Pulmonary artery endothelial cell (primary cell): ENCODE measurements around the gene KRT4. TPM values are rescaled to one million over a fixed set of nuclear protein-coding genes. Genes with fewer than 3 reads are reported as not detected.
A peak's percentile ranks its signal among the peaks of the same experiment; 100 is the strongest.
"Not testable (repeated sequence)": the region's sequence is repeated elsewhere in the genome, so short reads cannot be mapped to it uniquely, and the experiment has no call there.

Experiments
- DNase-seq: peaks from one replicate; pipeline ENCODE4 v3.0.0-alpha.2; 2011; ENCODE audit warnings: low read depth, low spot score
- total RNA-seq: library from RNA; depleted of rRNA; stranded (reverse); fragments of >200 nt; gene quantifications from 2 replicates; pipeline ENCODE4 v1.2.3, GENCODE V29; 2014

The KRT4 gene
- total RNA-seq = not detected in 2 replicates

DNA sequence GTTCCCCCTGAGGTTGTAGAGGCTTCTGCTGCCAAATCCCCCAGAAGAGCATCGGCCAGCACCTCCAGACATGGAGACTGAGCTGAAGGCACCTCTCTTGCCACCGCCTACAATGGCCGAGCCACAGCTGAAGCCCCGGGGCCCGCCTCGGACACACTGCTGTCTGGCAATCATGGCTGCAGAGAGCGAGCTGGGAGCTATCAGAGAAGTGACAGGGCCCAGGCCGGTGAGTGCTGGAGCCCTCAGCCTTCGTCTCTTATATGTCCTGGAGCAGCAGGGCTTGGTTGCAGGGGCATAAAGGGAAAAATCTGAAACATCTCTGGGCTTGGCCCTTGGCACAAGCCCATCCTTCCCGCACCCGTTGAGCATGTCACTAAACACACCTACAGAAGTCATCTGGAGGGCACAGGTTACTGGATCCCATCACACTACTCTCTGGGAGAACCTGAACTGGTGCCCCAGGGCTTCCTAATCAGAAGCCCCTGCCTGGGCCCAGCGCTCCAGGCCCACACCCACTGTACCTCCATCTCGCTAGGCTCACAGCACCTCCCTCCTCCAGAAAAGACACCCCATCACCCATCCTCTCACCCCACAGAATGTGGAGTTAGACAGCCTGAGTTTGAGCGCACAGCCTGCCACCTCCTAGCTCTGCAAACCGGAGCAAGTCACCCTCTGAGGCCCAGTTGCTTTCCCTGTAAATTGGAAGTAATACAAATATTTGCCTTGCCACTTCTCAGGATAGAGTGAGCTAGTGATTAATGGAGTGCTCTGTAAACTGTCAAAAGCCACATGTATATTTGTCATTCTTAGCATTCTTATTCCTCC is at the start of gene KRT4:
TSS of gene KRT4 (minus strand) at position 232 of the 825 bp plus-strand sequence. CDS start at position 174, 58 bp downstream.
- DNase-seq = no peak

DNA sequence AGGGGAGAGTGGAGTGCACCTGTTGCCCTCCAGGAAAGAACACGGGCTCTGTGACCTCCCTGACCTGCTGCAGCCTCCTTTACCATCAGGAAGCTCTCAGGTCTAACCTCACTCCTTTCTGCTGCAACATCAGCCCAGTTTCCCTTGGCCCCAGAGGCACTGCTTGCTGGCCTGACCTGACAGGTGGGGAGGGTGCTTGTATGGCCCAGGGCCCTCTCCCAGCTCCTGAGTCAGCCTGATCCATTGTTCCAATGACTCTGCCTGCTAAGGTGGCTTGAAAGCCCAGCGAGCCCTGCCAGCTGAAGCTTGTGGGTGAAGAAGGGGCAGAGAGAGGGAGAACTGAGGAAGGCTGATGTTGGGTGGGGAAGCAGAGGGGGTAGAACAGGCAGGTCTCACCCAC is 48.1 kb upstream of the KRT4 start:
- no peak for DNase-seq

DNA sequence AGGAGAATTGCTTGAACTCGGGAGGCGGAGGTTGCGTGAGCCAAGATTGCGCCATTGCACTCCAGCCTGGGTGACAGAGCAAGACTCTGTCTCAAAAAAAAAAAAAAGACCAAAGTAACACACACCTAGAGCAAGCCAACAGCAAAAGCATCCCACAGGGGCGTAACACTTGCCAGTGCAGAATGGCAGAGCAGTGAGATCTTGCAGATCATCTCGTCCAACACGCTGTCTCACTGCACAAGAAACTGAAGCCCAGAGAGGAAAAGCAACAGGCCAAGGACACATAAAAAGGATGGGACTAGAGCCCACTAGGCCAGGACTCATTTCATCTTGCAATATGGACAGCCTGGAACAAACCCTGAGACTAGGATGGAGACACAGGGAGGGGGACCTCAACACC is 47.6 kb upstream of the KRT4 start:
- DNase-seq = no peak

DNA sequence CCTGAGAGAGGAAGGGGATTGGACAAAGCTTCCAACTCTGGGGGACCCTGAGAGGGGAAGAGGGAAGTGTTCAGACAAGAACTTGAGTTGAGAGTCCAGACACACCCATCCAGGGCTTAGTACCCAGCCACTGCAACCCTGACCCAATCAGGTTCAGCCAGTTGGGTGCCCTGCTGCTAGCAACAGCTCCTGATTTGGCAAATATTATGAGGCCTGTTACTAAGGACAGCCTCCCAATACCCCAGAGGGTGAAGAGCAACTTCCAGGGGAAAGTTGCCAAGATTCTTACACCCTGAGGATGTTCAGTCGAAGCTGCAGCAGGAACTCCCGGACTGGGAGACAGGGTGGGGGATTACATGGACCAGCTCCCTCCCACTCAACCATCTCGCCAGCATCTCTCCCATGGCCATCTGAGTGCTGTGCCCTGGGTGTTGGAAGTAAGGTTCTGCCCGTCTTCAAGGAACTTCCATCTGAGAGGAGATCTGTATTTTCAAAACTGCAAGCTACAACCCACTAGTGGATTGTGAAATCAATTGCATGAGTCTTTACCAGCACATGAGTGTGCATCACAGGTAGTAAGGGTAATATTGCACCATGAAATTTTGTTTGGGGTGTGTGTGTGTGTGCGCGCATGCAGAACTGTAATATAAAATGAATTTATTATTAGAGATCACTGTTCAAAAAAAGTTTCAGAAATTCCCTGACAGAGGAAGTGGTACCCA is 46.3 kb upstream of the KRT4 start:
- no peak for DNase-seq

DNA sequence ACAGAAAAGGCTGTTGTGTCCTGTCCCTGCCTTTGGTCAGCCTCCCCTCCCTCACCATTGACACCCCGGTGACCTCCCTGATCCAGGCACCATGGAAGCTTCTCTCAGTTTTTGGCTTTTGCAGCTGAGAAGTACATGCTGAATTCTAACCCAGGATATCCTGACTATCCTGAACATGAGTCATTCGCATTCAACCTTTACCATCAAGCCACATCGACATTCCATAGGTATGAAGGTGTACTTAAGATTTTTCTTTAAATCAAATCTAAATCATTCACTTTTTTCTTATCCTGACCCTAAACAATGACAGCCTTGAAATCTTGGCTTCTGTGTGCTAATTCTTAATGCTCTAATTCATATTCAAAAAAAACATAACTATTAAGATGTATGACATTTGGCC is 43.6 kb upstream of the KRT4 start:
- no peak for DNase-seq

DNA sequence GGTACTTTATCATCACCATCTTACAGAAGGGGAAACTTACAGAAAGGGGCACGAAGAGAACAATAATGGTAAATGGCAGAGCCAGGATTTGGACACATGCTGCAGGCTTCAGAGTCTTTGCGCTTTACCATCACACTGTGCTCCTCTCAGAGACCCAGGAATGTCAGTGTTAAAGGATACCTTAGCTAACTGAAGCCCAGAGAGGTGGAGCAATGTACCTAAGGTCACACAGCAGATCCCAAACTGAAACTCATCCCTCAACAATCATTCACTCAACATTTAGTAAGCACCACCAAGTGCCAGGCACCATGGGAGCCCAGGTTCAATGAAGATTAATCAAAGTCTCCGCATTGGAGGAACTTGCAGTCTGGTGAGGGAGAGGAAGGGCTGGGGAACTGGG is 42.9 kb upstream of the KRT4 start:
- DNase-seq = no peak

DNA sequence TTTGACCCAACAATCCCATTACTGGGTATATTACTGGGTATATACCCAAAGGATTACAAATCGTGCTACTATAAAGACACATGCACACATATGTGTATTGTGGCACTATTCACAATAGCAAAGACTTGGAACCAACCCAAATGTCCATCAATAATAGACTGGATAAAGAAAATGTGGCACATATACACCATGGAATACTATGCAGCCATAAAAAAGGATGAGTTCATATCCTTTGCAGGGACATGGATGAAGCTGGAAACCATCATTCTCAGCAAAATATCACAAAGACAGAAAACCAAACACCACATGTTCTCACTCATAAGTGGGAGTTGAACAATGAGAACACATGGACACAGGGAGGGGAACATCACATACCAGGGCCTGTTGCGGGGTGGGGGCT is 42.2 kb upstream of the KRT4 start:
- DNase-seq = not testable (repeated sequence)

DNA sequence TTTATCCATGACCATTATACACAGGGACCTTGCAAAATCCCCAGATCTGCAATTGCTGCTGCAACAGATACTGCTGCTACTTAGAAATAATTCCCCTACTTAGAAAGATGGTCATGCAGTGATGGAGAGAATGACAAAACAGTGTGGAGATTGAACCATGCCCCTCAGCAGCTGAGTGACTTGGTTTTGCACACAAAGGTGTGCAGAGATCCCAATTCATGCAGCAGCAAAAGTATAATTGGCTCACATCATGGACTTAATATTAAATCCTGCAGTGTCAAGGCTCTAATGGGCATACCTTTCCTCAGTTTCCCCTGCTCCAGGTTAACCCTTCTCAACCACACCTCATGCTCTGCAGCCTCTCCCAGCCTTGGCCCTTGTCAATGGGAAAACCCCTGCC is 37.9 kb upstream of the KRT4 start:
- DNase-seq = no peak

DNA sequence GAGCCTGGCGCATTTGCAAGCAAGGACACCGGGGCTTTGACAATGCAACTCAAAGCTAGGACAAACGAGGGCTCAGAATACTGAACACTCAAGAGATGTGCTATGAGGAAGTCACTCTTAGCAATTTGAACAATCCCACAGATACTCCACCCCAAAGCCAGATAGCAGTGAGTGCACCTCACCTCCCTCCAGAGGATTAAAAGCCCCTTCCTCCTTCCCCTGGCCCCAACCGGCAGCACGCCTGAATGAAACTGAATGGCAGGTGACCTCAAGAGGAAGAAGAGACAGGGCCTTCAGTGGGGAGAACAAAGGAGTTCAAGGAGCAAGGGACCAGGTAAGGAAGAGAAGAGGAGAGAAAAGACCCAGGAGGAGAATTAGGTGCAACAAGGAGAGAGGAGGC is 36.8 kb upstream of the KRT4 start:
- no peak for DNase-seq

DNA sequence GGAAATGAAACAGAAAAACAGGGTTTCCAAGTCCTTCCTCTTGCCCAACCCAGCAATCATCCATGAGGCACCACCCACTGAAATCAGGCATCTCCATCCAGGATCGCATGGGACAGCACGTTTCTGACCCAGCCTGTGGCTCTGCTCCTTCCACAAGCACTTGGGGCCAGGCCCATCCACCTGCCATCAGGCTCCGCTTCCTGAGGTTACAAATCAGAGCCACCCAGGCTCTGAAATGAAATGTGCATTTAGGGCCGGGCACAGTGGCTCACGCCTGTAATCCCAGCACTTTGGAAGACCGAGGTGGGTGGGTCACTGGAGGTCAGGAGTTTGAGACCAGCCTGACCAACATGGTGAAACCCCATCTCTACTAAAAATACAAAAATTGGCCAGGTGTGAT is 35.6 kb upstream of the KRT4 start:
- no peak for DNase-seq

DNA sequence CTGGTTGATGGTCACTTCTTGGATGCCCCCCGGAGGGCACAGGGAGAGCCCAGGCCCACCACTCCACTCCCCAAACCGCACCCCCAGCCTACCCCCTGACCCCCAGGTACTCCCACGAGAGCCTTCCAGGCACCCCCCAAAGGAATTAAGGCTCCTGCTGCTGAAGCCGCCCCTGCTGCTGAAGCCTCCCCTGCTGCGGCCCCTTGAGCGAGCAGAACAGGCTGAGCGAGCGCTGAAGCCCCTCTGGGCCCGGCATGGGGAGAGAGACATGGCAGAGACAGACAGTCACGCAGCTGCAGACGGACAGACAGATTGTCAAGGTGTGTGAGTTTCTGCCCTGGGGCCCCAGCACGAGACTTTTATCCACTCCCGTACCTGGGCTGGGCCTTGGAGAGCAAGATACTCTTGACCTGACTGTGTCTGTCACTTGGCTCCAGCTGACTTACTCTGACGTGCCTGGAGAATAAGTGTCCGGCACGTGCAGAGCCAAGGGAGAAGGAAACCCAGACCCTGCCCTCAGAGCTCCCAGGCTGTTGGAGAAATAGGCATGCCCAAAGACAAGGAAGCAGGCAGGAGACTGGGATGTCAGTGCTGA is 34.8 kb upstream of the KRT4 start, which contains the start of gene KRT78:
TSS of gene KRT78 (minus strand) at position 334 of the 595 bp plus-strand sequence. CDS start at position 270, 64 bp downstream.
- DNase-seq = no peak

DNA sequence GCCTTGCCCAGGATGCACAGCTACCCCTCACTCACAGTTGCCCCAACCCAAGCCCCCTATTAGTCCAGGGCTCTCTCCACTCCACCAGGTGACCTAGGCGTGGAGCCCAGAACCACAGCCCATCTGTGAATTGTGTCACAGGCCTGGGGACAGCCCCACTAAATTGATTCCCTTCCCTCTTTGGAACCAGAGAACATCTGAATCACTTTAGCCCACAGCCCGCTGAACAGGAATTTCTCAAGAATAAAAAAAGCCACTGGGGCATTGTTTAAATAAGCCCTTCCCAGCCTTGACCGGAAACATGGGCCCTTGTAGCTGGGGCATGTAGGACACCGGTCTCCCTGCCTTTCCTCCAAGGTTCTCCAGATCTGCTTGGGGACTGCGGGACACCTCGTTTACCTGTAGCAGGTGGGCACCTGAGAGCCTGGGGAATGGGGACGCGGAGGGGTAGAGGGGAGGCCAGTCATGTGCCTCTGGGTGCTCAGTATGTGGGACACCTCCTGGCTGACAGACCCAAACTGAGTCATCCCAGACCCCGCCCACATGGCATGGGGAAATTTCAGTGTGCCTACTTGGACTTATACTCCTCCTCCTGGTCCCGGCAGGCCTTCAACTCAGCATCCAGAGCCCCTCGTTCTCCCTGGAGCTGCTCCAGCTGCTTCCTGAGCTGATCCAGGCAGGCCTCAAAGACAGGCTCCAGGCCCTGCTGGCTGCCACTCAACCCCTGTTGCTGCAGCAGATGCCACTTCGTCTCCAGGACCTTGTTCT is 33.6 kb upstream of the KRT4 start:
- no peak for DNase-seq

DNA sequence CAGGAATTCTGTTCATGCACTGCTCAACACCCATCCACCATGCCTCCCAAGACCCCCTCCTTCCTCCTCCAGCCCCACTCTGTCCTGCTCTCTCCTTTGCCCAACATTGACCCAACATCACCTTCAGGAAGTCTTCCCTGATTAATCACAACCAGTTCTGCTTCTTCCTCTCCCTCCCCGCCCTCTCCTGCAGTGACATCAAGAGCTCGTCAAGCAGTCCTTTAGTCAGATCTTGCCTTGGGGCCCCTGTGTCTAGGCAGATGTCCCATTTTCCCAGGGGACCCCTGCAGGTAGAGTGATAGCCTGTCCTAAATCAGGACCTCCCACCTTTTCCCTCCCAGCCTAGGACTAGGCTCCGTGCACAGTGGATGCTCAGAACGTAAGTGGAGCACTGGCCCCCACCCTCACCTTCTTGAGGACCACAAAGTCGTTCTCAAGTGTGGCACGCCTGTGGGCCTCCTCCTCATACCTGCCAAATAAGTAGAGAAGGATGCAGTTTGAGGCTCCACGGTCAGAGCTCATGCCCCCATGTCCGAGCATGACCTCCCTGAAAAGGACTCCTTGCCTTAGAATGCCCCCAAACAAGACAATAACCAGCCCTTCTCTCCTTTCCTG is 32.5 kb upstream of the KRT4 start:
- DNase-seq = no peak

DNA sequence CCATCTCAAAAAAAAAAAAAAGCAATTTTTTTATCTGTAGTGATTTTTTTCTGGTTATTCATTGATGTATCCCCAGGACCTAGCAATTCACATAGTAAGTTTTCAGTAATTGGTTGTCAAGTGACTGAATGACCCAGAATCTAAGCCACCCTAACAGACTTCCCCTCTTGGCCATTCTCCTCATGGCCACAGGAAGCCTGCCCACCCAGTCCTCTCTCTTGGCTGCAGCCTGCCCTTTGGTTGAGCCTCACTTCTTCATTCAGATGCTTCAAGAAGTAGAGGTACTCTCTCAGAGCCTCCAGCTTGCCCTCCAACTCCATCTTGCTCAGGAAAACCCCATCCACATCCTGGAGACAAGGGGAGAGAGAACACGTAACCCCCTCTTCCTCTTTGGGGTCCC is 32.0 kb upstream of the KRT4 start:
- no peak for DNase-seq

DNA sequence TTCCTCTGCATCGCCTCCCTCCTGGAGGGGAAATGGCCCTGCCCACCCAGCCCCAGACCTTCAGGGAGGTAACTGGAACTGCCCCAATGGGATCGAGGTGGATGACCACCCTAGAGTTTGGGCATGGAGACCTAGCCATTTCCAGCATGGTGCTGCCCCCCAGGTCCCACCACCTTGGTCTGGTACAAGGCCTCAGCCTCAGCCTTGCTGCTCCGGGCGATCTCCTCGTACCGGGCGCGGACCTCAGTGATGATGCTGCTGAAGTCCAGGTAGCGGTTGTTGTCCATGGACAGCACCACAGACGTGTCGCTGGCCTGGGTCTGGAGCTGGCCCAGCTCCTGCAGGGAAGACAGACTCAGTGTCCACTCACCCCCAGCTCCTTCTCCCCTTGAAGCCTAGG is 30.5 kb upstream of the KRT4 start:
- DNase-seq = no peak

DNA sequence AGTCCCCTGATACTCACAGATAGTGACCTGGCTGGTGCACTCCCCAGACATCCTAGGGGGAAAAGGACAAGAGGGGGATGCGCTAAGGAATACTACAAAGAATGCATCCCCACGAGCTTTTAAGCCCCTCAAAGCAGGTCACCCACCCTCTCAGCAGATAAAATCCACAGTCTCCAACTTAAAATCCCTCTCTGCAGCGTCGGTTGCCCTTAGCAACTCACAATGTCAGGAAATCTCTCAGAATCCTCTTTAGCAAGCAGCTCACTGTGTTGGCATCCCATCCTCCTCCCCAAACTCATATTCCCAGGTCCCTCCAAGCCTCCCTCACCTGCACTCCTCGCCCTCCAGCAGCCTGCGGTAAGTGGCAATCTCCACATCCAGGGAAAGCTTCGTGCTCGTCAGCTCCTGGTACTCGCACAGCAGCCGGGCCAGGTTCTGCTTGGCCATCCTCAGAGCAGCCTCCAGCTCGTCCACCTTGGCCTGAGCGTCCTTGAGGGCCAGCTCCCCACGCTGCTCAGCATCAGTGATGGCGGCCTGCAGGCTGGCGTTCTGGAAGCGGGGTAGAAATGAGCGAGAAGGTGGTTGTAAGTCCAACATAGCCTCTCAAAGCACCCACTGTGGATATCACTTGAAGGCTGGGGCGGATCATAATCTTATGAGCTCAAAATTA is 25.7 kb upstream of the KRT4 start:
- DNase-seq = no peak

DNA sequence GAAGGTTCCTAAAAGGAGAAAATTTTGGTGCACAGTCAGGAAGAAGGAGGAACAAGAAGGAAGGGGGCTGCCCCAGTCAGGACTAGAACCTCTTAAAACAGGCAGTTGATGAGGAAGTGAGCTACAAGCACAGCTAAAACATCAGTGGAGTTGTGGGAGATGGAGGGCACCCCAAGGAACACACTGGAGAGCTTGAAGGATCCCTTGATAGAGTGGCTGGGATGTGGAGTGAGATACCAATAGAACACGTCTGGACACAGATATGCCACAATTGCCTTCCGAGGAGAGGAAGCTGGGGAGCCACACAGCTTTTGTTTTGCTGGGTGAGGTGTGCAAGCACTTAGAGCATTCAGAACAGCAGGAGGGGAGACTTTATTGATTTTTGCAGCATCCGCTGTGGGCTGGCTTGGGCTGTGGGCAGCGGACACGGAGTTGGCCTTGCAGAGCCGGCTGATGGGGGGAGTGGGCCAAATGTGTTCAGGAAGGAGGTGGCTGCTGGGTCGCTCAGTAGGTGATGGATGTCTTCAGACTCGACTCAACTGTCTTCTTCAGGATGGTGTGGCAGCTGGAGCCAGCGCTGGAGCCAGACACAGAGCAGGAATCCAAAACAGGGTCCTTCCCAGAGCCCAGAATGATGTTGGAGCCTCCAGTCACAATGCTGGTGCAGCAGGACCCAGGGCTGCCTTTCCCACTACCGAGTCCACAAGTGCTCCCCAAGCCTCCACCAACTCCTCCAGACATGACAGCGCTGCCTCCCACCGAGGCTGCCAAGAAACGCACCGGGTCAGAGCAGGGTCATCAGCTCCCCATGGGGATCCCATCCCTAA is 24.9 kb upstream of the KRT4 start:
- no peak for DNase-seq

DNA sequence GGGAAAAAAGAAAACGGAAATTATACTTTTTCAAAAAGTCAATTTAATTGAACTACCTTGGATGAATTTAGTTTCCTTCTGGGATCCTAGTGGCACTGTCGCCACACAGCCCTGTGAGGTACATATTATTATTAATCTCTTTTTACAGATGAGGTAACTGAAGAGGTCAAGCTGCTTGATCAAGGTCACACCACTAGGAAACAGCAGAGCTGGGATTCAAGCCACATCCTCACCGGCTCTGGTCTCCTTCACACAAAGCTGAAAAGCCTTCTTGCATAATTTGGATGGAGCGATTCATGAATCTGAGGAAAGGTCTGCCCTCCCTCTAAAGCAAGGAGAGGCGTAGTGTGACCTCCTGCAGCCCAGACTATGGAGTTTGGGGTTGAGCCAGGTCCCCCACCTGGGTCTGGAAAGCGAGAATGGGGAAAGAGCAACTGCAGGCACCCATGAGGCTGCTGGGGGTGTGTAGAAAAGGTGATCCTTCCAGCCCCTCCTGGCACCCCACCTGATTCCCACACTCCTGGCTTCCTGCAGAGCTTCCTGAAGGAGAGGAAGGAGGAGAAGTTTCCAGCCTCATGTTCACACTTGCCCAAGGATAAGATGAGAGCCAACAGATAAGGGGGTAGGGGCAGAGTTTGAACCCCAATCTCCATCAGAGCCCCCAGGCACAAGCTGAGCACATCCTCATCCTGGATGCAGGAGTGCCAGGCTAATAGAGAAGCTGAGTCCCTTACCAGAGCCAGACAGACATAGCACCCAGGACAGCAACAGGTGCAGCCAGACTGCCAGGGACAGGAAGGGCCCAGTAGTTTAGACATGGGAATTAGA is 24.1 kb upstream of the KRT4 start:
- no peak for DNase-seq

DNA sequence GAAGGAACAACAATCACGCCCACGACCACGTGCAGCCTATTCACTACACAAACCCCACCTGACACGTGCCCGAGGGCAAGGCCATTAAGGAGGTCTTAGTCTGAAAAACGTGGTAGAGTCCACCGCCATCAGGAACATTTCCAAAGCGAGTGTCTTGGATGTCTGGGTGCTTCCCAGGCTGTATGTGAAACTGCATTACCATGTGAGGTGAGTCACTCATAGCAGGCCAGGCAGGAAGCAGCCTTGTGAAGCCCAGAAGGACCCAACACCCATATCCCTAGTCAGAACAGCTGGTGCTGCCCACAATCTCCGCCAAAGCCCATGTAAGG is 23.5 kb upstream of the KRT4 start:
- peak; percentile 35 for DNase-seq
